ENCODE measurements around the gene NAA20.

Gene NAA20

DNA sequence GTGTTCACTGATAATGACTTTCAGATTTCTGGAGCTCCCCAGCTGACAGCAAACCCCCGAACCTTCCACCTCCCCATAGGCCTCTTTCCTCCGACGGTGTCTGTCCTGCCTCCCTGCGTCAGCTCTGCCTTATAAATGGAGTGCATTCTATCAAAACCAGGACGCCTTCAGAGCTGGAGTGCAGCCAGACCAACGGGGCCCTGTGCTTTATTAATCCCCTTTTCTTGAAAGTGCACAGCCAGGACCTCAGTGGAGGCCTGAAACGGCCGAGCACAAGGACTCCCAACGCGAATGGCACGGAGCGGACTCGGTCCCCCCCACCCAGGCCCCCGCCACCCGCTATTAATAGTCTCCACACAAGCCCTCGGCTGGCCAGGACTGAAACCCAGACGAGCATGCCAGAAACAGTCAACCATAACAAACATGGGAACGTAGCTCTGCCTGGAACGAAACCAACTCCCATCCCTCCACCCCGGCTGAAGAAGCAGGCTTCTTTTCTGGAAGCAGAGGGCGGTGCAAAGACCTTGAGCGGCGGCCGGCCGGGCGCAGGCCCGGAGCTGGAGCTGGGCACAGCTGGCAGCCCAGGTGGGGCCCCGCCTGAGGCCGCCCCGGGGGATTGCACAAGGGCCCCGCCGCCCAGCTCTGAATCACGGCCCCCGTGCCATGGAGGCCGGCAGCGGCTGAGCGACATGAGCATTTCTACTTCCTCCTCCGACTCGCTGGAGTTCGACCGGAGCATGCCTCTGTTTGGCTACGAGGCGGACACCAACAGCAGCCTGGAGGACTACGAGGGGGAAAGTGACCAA lies 42.3 kb upstream of the NAA20 start:
- H3K4me3 ChIP-seq (ENCODE audit: low read depth, low read length), result peak overlapping the region; percentile 85
- H3K79me2 ChIP-seq (ENCODE audit: control insufficient read depth, insufficient read depth, low read length, unreplicated experiment), result peaks cover 47% of the 10 kb centered on the region
- H3K27me3 ChIP-seq (ENCODE audit: insufficient read depth, low read length), result no peaks in the 10 kb centered on the region
- H3K36me3 ChIP-seq (ENCODE audit: insufficient read depth, low read length), result peaks cover 6% of the 10 kb centered on the region
- peak overlapping the region; percentile 93 for H3K27ac ChIP-seq (ENCODE audit: low read depth, low read length)
- peaks cover 37% of the 10 kb centered on the region for H3K4me1 ChIP-seq (ENCODE audit: control insufficient read depth, insufficient read depth, low read length, unreplicated experiment)
- H2AFZ ChIP-seq (ENCODE audit: low read length, unreplicated experiment), result peak overlapping the region; percentile 70

DNA sequence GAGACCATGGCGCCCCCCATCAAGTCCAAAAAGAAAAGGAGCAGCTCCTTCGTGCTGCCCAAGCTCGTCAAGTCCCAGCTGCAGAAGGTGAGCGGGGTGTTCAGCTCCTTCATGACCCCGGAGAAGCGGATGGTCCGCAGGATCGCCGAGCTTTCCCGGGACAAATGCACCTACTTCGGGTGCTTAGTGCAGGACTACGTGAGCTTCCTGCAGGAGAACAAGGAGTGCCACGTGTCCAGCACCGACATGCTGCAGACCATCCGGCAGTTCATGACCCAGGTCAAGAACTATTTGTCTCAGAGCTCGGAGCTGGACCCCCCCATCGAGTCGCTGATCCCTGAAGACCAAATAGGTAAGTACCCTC lies 41.7 kb upstream of the NAA20 start:
- Histone ChIP-seq H3K27me3 (ENCODE audit: insufficient read depth, low read length) (no peaks in the 10 kb centered on the region), H3K4me1 (ENCODE audit: control insufficient read depth, insufficient read depth, low read length, unreplicated experiment) (peaks cover 40% of the 10 kb centered on the region), H3K79me2 (ENCODE audit: control insufficient read depth, insufficient read depth, low read length, unreplicated experiment) (peaks cover 53% of the 10 kb centered on the region), H3K4me3 (ENCODE audit: low read depth, low read length) (peak overlapping the region; percentile 85), H2AFZ (ENCODE audit: low read length, unreplicated experiment) (no peak overlapping the region), H3K36me3 (ENCODE audit: insufficient read depth, low read length) (peaks cover 6% of the 10 kb centered on the region), H3K27ac (ENCODE audit: low read depth, low read length) (peak overlapping the region; percentile 93)

DNA sequence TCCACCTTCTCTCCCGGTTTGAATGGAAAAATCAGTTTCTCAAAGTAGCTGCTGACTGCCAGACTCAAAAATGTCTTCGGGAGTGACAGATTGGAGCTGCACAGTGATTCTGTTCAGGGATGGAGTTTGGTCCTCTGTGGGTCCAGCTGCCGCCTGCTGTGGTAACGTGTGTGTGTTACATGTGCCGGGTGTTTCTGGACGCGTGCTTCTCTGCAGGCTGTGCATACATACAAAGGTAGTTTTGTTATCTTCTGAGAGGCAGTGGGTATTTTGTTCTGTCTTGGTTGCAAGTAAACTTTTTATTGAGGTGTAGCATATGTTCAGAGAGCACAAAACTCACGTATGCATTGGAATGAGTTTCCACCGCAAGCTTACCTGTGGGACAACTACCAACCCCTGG lies 41.3 kb upstream of the NAA20 start:
- Histone ChIP-seq H3K4me1 (ENCODE audit: control insufficient read depth, insufficient read depth, low read length, unreplicated experiment) (peaks cover 45% of the 10 kb centered on the region), H3K79me2 (ENCODE audit: control insufficient read depth, insufficient read depth, low read length, unreplicated experiment) (peaks cover 58% of the 10 kb centered on the region), H3K4me3 (ENCODE audit: low read depth, low read length) (peak overlapping the region; percentile 85), H2AFZ (ENCODE audit: low read length, unreplicated experiment) (no peak overlapping the region), H3K36me3 (ENCODE audit: insufficient read depth, low read length) (peaks cover 6% of the 10 kb centered on the region), H3K27ac (ENCODE audit: low read depth, low read length) (peak overlapping the region; percentile 93), H3K27me3 (ENCODE audit: insufficient read depth, low read length) (no peaks in the 10 kb centered on the region)

DNA sequence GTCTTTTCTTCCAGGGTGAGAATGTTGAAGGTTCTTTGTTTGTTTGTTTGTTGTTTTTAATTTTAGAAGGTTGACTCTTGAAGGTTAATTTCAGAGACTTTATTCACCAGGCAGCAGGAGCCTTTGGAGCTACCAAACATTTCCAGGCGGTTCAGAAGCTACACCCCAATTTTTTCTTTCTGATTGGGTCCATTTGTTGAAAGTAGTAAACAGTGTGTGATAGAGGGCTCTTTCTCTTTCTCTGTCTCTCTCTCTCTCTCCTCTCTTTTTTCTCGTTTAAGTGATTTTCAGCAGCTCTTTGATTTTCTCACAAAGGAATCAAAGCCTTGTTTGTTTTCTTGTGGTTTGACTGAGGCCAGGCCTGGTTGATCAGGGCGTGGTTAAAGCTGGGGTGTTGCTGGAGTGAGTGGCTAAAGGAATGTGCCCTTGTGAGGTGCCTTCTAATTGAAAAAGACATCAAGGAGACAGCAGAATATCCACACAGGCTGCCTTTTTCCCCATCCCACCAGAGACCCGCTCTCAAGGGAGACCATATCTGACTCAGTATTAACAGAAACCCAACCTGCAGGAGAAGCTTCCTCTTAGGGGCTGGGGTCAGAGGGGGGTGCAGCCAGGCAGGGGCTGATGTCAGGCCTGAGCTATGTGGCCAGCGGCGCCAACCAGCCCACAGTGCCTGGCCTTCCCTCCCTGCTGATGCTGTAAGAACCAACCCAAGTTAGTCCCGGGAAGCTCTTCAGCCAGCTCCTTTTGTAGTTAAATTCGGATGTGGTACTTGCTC lies 40.4 kb upstream of the NAA20 start:
- H3K27me3 ChIP-seq (ENCODE audit: insufficient read depth, low read length), result no peaks in the 10 kb centered on the region
- H3K79me2 ChIP-seq (ENCODE audit: control insufficient read depth, insufficient read depth, low read length, unreplicated experiment), result peaks cover 67% of the 10 kb centered on the region
- H3K36me3 ChIP-seq (ENCODE audit: insufficient read depth, low read length), result peaks cover 6% of the 10 kb centered on the region
- H2AFZ ChIP-seq (ENCODE audit: low read length, unreplicated experiment), result no peak overlapping the region
- H3K4me3 ChIP-seq (ENCODE audit: low read depth, low read length), result peak overlapping the region; percentile 85
- H3K4me1 ChIP-seq (ENCODE audit: control insufficient read depth, insufficient read depth, low read length, unreplicated experiment), result peaks cover 53% of the 10 kb centered on the region
- peak overlapping the region; percentile 93 for H3K27ac ChIP-seq (ENCODE audit: low read depth, low read length)

DNA sequence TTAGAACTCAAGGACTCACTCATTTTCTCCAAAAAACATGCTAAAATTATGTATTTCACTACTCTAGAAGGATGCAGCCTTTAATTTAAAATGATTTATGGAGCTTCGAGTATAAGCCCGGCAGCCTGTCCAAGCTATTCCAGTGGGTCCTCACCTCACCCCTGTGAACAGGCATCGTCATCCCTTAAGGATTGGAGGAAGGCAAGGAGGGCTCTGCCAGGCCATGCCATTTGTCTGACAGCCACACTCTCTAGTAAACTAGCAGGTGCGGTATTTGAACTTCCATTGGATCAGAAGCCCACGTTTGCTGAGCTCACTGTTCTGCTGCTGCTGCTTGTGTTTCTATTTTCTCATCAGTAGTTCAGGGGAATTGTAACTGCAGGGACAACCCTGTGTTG lies 39.8 kb upstream of the NAA20 start:
- H3K36me3 ChIP-seq (ENCODE audit: insufficient read depth, low read length), result peaks cover 6% of the 10 kb centered on the region
- peaks cover 73% of the 10 kb centered on the region for H3K79me2 ChIP-seq (ENCODE audit: control insufficient read depth, insufficient read depth, low read length, unreplicated experiment)
- peak overlapping the region; percentile 93 for H3K27ac ChIP-seq (ENCODE audit: low read depth, low read length)
- H3K4me1 ChIP-seq (ENCODE audit: control insufficient read depth, insufficient read depth, low read length, unreplicated experiment), result peaks cover 54% of the 10 kb centered on the region
- H3K27me3 ChIP-seq (ENCODE audit: insufficient read depth, low read length), result no peaks in the 10 kb centered on the region
- no peak overlapping the region for H2AFZ ChIP-seq (ENCODE audit: low read length, unreplicated experiment)
- H3K4me3 ChIP-seq (ENCODE audit: low read depth, low read length), result peak overlapping the region; percentile 85

DNA sequence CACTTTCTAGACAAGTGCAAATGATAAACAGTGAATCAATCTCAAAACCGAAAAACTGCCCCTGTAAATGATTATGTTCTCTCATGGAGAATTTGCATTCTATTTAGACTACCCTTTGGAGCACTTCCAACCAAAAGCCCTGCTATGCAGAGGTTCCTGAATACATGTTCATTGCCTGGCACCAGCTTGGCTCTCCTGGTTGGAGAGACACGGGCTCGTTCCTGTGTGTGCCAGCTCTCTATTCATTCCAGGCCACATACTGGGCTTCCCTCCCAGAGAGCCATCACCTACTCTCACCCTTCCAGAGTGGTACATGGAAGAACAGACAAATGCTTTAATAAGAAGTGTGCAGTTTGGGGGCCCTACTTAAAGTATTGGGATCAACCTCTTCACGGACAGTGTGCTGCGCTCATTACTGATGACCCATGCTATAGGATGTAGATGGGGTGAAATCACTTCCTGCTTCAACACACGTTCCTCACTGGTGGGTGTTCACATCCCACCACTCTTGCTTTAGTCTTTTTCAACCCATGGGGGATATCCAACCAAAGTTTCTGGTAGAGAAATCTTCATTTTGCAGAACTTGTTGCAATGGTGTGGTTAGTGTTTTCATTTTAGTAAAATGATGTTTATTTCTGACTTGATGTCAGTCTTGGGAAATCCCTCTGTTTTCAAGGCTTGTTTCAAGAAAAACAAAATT lies 38.5 kb upstream of the NAA20 start:
- H3K4me3 ChIP-seq (ENCODE audit: low read depth, low read length), result peak overlapping the region; percentile 85
- H3K4me1 ChIP-seq (ENCODE audit: control insufficient read depth, insufficient read depth, low read length, unreplicated experiment), result peaks cover 47% of the 10 kb centered on the region
- no peaks in the 10 kb centered on the region for H3K27me3 ChIP-seq (ENCODE audit: insufficient read depth, low read length)
- H3K36me3 ChIP-seq (ENCODE audit: insufficient read depth, low read length), result peaks cover 6% of the 10 kb centered on the region
- H2AFZ ChIP-seq (ENCODE audit: low read length, unreplicated experiment), result no peak overlapping the region
- H3K27ac ChIP-seq (ENCODE audit: low read depth, low read length), result peak overlapping the region; percentile 93
- peaks cover 85% of the 10 kb centered on the region for H3K79me2 ChIP-seq (ENCODE audit: control insufficient read depth, insufficient read depth, low read length, unreplicated experiment)

DNA sequence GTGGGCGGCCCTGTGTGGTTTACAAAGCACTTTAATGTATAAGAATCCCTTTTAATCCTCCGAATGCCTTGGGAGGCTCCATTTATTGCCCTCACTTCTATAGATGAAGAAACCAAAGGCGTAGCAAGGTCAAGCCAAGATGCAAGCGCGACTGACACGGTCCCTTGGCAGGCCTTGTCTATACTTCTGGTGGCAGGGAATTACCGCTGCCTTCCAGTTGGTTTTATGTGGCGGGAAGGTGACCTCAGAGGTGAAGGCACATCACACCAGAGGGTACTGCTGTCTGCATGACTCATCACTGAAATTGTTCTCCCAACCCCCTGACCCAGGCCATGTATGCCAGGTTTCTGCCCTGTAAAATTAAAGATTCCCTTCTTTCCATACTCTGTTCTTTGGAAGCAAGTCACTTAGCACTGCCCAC lies 36.1 kb upstream of the NAA20 start:
- Histone ChIP-seq H3K4me1 (ENCODE audit: control insufficient read depth, insufficient read depth, low read length, unreplicated experiment) (peaks cover 60% of the 10 kb centered on the region), H3K79me2 (ENCODE audit: control insufficient read depth, insufficient read depth, low read length, unreplicated experiment) (peaks cover 95% of the 10 kb centered on the region), H3K36me3 (ENCODE audit: insufficient read depth, low read length) (peaks cover 6% of the 10 kb centered on the region), H3K27ac (ENCODE audit: low read depth, low read length) (peak overlapping the region; percentile 26; the same call in 1 of the 2 replicates), H3K4me3 (ENCODE audit: low read depth, low read length) (no peak overlapping the region), H3K27me3 (ENCODE audit: insufficient read depth, low read length) (no peaks in the 10 kb centered on the region), H2AFZ (ENCODE audit: low read length, unreplicated experiment) (no peak overlapping the region)

DNA sequence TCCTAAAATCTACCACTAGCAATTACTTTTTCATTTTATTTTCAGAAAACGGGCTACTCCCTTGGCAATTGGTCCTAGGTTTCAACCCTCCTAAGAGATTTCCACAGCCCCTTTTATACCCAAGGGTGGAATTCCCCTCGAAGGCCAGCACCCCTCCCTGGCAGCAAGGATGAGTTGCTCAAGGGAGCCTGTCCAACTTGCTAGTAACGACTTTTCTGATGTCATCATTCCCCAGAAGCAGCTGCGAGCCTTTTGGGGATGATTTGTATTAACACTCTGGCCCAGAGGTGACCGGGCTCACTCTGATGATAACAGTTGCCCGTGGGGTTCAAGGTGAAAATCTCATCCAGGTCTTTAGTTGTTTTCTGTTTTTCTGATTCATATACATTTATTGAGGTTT lies 30.7 kb upstream of the NAA20 start:
- Histone ChIP-seq H3K79me2 (ENCODE audit: control insufficient read depth, insufficient read depth, low read length, unreplicated experiment) (peaks cover 94% of the 10 kb centered on the region), H3K36me3 (ENCODE audit: insufficient read depth, low read length) (peaks cover 7% of the 10 kb centered on the region; the same call in 1 of the 2 replicates)

DNA sequence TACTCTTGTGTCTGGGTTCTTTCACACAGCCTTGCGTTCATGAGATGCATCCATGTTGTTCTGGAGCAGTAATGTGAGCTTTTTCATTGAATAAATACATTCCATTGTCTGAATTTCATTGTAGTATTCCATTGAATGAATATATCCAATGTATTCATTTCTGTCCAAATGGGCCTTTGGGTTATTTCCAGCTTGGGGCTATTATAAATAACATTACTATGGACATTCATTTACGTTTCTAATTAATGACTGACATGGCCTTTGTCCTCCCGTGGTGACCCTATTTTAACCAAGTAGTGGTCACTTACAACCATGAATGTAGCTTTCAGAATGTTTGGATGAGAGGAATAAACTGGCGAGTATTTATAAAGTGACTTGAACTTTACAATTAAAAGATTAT lies 30.1 kb upstream of the NAA20 start:
- Histone ChIP-seq H3K36me3 (ENCODE audit: insufficient read depth, low read length) (peaks cover 7% of the 10 kb centered on the region; the same call in 1 of the 2 replicates), H3K79me2 (ENCODE audit: control insufficient read depth, insufficient read depth, low read length, unreplicated experiment) (peaks cover 94% of the 10 kb centered on the region), H3K4me1 (ENCODE audit: control insufficient read depth, insufficient read depth, low read length, unreplicated experiment) (peaks cover 51% of the 10 kb centered on the region), H3K27me3 (ENCODE audit: insufficient read depth, low read length) (no peaks in the 10 kb centered on the region), H3K27ac (ENCODE audit: low read depth, low read length) (peak overlapping the region; percentile 82; the same call in 1 of the 2 replicates), H3K4me3 (ENCODE audit: low read depth, low read length) (no peak overlapping the region), H2AFZ (ENCODE audit: low read length, unreplicated experiment) (no peak overlapping the region)

More for the DNA sequence above, 30.7 kb upstream of the NAA20 start:
- Histone ChIP-seq H2AFZ (ENCODE audit: low read length, unreplicated experiment) (no peak overlapping the region), H3K27me3 (ENCODE audit: insufficient read depth, low read length) (no peaks in the 10 kb centered on the region), H3K4me1 (ENCODE audit: control insufficient read depth, insufficient read depth, low read length, unreplicated experiment) (peaks cover 50% of the 10 kb centered on the region), H3K4me3 (ENCODE audit: low read depth, low read length) (no peak overlapping the region), H3K27ac (ENCODE audit: low read depth, low read length) (peak overlapping the region; percentile 82)

DNA sequence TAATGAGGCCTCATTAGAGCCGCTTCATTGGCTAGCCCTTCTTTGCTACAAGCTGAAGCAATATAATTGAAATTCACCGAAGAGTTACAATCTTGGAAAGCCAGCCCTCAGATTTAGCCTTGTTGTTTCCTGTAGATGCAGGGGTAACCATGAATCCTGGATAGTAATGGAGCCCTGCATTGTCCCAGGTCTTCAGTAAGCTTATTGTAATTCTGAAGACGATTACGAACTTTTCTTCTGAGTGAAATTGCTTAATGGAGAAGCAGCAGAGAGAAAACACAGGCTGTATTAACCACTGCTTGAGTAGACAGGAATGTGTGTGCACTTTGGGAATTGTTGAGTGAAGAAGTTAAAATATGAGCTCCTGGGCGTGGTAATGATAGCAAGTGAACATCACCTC lies 26.3 kb upstream of the NAA20 start:
- Histone ChIP-seq H3K27me3 (ENCODE audit: insufficient read depth, low read length) (no peaks in the 10 kb centered on the region), H3K4me3 (ENCODE audit: low read depth, low read length) (no peak overlapping the region), H2AFZ (ENCODE audit: low read length, unreplicated experiment) (no peak overlapping the region), H3K27ac (ENCODE audit: low read depth, low read length) (peak overlapping the region; percentile 97), H3K4me1 (ENCODE audit: control insufficient read depth, insufficient read depth, low read length, unreplicated experiment) (peaks cover 68% of the 10 kb centered on the region), H3K36me3 (ENCODE audit: insufficient read depth, low read length) (peaks cover 7% of the 10 kb centered on the region; the same call in 1 of the 2 replicates), H3K79me2 (ENCODE audit: control insufficient read depth, insufficient read depth, low read length, unreplicated experiment) (peaks cover 76% of the 10 kb centered on the region)
